ENCODE results near the gene FTSJ3. TPM values are rescaled to one million over a fixed set of nuclear protein-coding genes. Genes with fewer than 3 reads are reported as not detected.
A peak's percentile ranks its signal among the peaks of the same experiment; 100 is the strongest.

FTSJ3 gene
- polyA plus RNA-seq, 2 of the 4 experiments (the other 2 are of a cell fraction): 74.5 to 104 TPM

DNA sequence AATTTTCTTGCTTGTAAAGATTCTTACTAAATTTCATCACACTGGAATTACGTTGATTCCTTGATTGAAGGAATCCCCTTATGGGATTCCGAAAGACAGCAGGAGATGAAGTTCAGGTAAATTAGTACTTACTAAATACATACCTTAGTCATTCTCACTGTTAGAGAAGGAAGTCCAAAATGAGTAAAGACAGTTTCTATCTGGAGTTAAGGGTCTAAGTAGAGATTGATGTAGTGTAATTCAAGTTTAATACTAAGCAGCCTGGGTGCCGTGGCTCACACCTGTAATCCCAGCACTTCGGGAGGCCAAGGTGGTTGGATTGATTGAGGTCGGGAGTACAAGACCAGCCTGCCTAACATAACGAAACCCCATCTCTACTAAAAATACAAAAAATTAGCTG, 43.9 kb downstream of the FTSJ3 start:
- H3K4me2 ChIP-seq: no peak overlapping the region
- no peak overlapping the region for H3K27ac ChIP-seq
- H3K4me3 ChIP-seq: no peak overlapping the region
- POLR2A ChIA-PET: interaction anchor here (3.6 kb wide), 1 partner anchor 10 kb away, joined by 31 read pairs; the partner anchor contains the start of genes CCDC47 and DDX42
- no peak for TF ChIP-seq FOSB (CRISPR knock-in tag; IDR thresholded peaks at IDR 0.05)
- TF ChIP-seq POLR2AphosphoS2 (conservative IDR thresholded peaks at IDR 0.05; ENCODE audit: low read length): no peak
- no peak for TF ChIP-seq JUN (IDR thresholded peaks at IDR 0.05)
- no peak for TF ChIP-seq MAZ (IDR thresholded peaks at IDR 0.05; ENCODE audit: borderline replicate concordance, low read depth, low read length)
- no peak for TF ChIP-seq ZC3H11A (IDR thresholded peaks at IDR 0.05)
- TF ChIP-seq RARB (CRISPR knock-in tag; IDR thresholded peaks at IDR 0.05): no peak
- TF ChIP-seq, protein P1, sequence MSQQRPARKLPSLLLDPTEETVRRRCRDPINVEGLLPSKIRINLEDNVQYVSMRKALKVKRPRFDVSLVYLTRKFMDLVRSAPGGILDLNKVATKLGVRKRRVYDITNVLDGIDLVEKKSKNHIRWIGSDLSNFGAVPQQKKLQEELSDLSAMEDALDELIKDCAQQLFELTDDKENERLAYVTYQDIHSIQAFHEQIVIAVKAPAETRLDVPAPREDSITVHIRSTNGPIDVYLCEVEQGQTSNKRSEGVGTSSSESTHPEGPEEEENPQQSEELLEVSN (IDR thresholded peaks at IDR 0.05; ENCODE audit: borderline replicate concordance, low read depth): no peak
- TF ChIP-seq TP53 (CRISPR knock-in tag; IDR thresholded peaks at IDR 0.05): no peak
- no peak for TF ChIP-seq HOXB13 (CRISPR knock-in tag; IDR thresholded peaks at IDR 0.05; ENCODE audit: low read depth)
- no peak for TF ChIP-seq JUNB (IDR thresholded peaks at IDR 0.05)
- no peak for TF ChIP-seq RFX5 (IDR thresholded peaks at IDR 0.05)
- TF ChIP-seq POLR2A (IDR thresholded peaks at IDR 0.05; ENCODE audit: low read length): no peak
- TF ChIP-seq, protein P2, sequence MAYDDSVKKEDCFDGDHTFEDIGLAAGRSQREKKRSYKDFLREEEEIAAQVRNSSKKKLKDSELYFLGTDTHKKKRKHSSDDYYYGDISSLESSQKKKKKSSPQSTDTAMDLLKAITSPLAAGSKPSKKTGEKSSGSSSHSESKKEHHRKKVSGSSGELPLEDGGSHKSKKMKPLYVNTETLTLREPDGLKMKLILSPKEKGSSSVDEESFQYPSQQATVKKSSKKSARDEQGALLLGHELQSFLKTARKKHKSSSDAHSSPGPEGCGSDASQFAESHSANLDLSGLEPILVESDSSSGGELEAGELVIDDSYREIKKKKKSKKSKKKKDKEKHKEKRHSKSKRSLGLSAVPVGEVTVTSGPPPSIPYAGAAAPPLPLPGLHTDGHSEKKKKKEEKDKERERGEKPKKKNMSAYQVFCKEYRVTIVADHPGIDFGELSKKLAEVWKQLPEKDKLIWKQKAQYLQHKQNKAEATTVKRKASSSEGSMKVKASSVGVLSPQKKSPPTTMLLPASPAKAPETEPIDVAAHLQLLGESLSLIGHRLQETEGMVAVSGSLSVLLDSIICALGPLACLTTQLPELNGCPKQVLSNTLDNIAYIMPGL (CRISPR knock-in tag; IDR thresholded peaks at IDR 0.05; ENCODE audit: borderline replicate concordance): no peak
- TF ChIP-seq, protein P3, sequence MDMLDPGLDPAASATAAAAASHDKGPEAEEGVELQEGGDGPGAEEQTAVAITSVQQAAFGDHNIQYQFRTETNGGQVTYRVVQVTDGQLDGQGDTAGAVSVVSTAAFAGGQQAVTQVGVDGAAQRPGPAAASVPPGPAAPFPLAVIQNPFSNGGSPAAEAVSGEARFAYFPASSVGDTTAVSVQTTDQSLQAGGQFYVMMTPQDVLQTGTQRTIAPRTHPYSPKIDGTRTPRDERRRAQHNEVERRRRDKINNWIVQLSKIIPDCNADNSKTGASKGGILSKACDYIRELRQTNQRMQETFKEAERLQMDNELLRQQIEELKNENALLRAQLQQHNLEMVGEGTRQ (IDR thresholded peaks at IDR 0.05): no peak
- CTCF ChIA-PET: interaction anchor here (0.8 to 3.9 kb wide), 4 partner anchors 9 to 50 kb away, joined by 3 to 15 read pairs (median 6); partner anchors contain the start of genes CCDC47 and DDX42
- no peaks in the 10 kb centered on the region for H3K9me3 ChIP-seq
- peaks cover 40% of the 10 kb centered on the region for H3K4me1 ChIP-seq
- ATAC-seq (no peak), FAIRE-seq (no peak), DNase-seq (ENCODE audit: low read depth in 1 of 2, low spot score in 1 of 2) (no peak)
- WGBS (ENCODE audit: missing lambda C conversion rate): 90% methylated on average over 6 of the region's 6 CpGs

DNA sequence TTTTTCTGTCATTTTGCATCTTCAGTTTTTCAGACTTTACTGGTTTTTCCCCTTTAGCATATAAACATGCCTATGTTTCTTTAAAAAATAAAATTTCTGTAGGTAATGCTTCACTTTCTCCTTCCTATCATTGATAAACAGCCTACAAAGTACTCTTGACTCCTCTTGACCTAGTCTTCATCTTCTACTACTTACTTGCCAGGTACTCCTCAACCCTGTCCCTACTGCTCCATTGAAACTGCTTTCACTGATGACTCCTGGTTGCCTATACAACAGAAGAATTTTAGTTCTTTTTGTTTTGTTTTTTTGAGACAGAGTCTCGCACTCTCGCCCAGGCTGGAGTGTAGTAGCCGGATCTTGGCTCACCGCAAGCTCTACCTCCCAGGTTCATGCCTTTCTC, 46.5 kb downstream of the FTSJ3 start:
- Histone ChIP-seq H3K27ac (peak overlapping the region in 1 of 2 experiments; percentile 2; a peak in 1 of 6 replicates), H3K4me1 (peaks cover 57% of the 10 kb centered on the region), H3K9me3 (no peaks in the 10 kb centered on the region), H3K4me2 (peak overlapping the region; percentile 53), H3K4me3 (no peak overlapping the region)
- no peak for TF ChIP-seq KDM5A (IDR thresholded peaks at IDR 0.05)
- no peak for TF ChIP-seq RCOR1 (IDR thresholded peaks at IDR 0.05; ENCODE audit: low read depth, low read length)
- TF ChIP-seq KDM1A (IDR thresholded peaks at IDR 0.05; ENCODE audit: low read depth): no peak
- no peak for TF ChIP-seq CHD2 (IDR thresholded peaks at IDR 0.05; ENCODE audit: low read length, partially characterized antibody)
- no peak for TF ChIP-seq ZSCAN20 (CRISPR knock-in tag; IDR thresholded peaks at IDR 0.05)
- TF ChIP-seq, protein P4, sequence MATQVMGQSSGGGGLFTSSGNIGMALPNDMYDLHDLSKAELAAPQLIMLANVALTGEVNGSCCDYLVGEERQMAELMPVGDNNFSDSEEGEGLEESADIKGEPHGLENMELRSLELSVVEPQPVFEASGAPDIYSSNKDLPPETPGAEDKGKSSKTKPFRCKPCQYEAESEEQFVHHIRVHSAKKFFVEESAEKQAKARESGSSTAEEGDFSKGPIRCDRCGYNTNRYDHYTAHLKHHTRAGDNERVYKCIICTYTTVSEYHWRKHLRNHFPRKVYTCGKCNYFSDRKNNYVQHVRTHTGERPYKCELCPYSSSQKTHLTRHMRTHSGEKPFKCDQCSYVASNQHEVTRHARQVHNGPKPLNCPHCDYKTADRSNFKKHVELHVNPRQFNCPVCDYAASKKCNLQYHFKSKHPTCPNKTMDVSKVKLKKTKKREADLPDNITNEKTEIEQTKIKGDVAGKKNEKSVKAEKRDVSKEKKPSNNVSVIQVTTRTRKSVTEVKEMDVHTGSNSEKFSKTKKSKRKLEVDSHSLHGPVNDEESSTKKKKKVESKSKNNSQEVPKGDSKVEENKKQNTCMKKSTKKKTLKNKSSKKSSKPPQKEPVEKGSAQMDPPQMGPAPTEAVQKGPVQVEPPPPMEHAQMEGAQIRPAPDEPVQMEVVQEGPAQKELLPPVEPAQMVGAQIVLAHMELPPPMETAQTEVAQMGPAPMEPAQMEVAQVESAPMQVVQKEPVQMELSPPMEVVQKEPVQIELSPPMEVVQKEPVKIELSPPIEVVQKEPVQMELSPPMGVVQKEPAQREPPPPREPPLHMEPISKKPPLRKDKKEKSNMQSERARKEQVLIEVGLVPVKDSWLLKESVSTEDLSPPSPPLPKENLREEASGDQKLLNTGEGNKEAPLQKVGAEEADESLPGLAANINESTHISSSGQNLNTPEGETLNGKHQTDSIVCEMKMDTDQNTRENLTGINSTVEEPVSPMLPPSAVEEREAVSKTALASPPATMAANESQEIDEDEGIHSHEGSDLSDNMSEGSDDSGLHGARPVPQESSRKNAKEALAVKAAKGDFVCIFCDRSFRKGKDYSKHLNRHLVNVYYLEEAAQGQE (IDR thresholded peaks at IDR 0.05): no peak
- no peak for TF ChIP-seq ESRRA (IDR thresholded peaks at IDR 0.05; ENCODE audit: borderline replicate concordance, low read length)
- no peak for TF ChIP-seq MAFK (IDR thresholded peaks at IDR 0.05; ENCODE audit: partially characterized antibody)
- TF ChIP-seq FOXS1 (CRISPR knock-in tag; IDR thresholded peaks at IDR 0.05): no peak
- TF ChIP-seq, protein P5, sequence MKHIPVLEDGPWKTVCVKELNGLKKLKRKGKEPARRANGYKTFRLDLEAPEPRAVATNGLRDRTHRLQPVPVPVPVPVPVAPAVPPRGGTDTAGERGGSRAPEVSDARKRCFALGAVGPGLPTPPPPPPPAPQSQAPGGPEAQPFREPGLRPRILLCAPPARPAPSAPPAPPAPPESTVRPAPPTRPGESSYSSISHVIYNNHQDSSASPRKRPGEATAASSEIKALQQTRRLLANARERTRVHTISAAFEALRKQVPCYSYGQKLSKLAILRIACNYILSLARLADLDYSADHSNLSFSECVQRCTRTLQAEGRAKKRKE (CRISPR knock-in tag; IDR thresholded peaks at IDR 0.05; ENCODE audit: low read depth): no peak
- TF ChIP-seq CHD4 (IDR thresholded peaks at IDR 0.05; ENCODE audit: borderline replicate concordance): no peak
- TF ChIP-seq TP53 (CRISPR knock-in tag; IDR thresholded peaks at IDR 0.05): no peak
- no peak for TF ChIP-seq CEBPB (IDR thresholded peaks at IDR 0.05)
- TF ChIP-seq, protein P6, sequence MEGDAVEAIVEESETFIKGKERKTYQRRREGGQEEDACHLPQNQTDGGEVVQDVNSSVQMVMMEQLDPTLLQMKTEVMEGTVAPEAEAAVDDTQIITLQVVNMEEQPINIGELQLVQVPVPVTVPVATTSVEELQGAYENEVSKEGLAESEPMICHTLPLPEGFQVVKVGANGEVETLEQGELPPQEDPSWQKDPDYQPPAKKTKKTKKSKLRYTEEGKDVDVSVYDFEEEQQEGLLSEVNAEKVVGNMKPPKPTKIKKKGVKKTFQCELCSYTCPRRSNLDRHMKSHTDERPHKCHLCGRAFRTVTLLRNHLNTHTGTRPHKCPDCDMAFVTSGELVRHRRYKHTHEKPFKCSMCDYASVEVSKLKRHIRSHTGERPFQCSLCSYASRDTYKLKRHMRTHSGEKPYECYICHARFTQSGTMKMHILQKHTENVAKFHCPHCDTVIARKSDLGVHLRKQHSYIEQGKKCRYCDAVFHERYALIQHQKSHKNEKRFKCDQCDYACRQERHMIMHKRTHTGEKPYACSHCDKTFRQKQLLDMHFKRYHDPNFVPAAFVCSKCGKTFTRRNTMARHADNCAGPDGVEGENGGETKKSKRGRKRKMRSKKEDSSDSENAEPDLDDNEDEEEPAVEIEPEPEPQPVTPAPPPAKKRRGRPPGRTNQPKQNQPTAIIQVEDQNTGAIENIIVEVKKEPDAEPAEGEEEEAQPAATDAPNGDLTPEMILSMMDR (IDR thresholded peaks at IDR 0.05): no peak
- no peak for DNase-seq (ENCODE audit: low read depth in 1 of 2, low spot score in 1 of 2)
- WGBS (ENCODE audit: missing lambda C conversion rate): 92% methylated on average over 4 of the region's 4 CpGs
- no peak for FAIRE-seq
- ChIA-PET POLR2A (interaction anchor here (1.3 kb wide), 1 partner anchor 39 kb away, joined by 3 read pairs; the partner anchor contains the start of gene STRADA), CTCF (interaction anchor here (0.6 to 1.3 kb wide), 5 partner anchors 11 to 1297 kb away, joined by 3 to 5 read pairs (median 3); no protein-coding TSS in a partner anchor)
- no peak for ATAC-seq
